Measurements from ENCODE around the gene PMFBP1. TPM values are rescaled to one million over a fixed set of nuclear protein-coding genes. Genes with fewer than 3 reads are reported as not detected.

The PMFBP1 gene
- total and polyA plus RNA-seq, 2 experiments from 2014 or later = 2.6 to 3.3 TPM

- no peak overlapping the region for H2AFZ ChIP-seq
- no peaks in the 10 kb centered on the region for H3K27me3 ChIP-seq (ENCODE audit: insufficient read depth)
- DNase-seq (ENCODE audit: low spot score) = no peak
- H3K36me3 ChIP-seq (ENCODE audit: insufficient read depth) = peaks cover 10% of the 10 kb centered on the region; the same call in 1 of the 2 replicates
- peaks cover 3% of the 10 kb centered on the region for H3K27me3 Mint-ChIP-seq (ENCODE audit: insufficient read depth, low read depth, poor library complexity)
- no peaks in the 10 kb centered on the region for H3F3A ChIP-seq (replicated peaks; ENCODE audit: low read depth)
- no peak overlapping the region for H3K4me2 ChIP-seq
- H3K27ac ChIP-seq (ENCODE audit: low read depth) = no peak overlapping the region
- ATAC-seq = no peak
- no peak overlapping the region for H3K4me3 Mint-ChIP-seq
- H3K27ac Mint-ChIP-seq = no peak overlapping the region
- peaks cover 49% of the 10 kb centered on the region for H3K36me3 Mint-ChIP-seq (ENCODE audit: low read depth)
- H4K20me1 ChIP-seq (replicated peaks; ENCODE audit: insufficient read depth) = no peaks in the 10 kb centered on the region
- H3K4me1 Mint-ChIP-seq = no peaks in the 10 kb centered on the region
- no peak for TF ChIP-seq POLR2AphosphoS5 (IDR thresholded peaks at IDR 0.05; ENCODE audit: low read depth)
- no peak for TF ChIP-seq JUNB (IDR thresholded peaks at IDR 0.05; ENCODE audit: unreplicated experiment)
- TF ChIP-seq ZNF331 (CRISPR knock-in tag; IDR thresholded peaks at IDR 0.05; ENCODE audit: low read depth) = no peak
- TF ChIP-seq REST (IDR thresholded peaks at IDR 0.05; ENCODE audit: unreplicated experiment) = no peak
- TF ChIP-seq STAT1 (IDR thresholded peaks at IDR 0.05; ENCODE audit: unreplicated experiment) = no peak
- TF ChIP-seq EZH2 (IDR thresholded peaks at IDR 0.05; ENCODE audit: low read depth, unreplicated experiment) = no peak
- no peak for TF ChIP-seq ETS1 (IDR thresholded peaks at IDR 0.05)
- no peak for TF ChIP-seq EZH2phosphoT487 (IDR thresholded peaks at IDR 0.05; ENCODE audit: unreplicated experiment)
- TF ChIP-seq ZNF114 (CRISPR knock-in tag; IDR thresholded peaks at IDR 0.05) = no peak
- no peak for TF ChIP-seq CTCF (conservative IDR thresholded peaks at IDR 0.05; ENCODE audit: low read depth in 2 of 2)
- TF ChIP-seq NANOG (IDR thresholded peaks at IDR 0.05; ENCODE audit: borderline replicate concordance) = no peak
- TF ChIP-seq CREB1 (CRISPR knock-in tag; IDR thresholded peaks at IDR 0.05; ENCODE audit: low read depth) = no peak
- no peak for TF ChIP-seq ZNF462 (CRISPR knock-in tag; IDR thresholded peaks at IDR 0.05)
- no peak overlapping the region for H3K4me3 ChIP-seq
- no peaks in the 10 kb centered on the region for H3K4me1 ChIP-seq (ENCODE audit: insufficient read depth)
- no peaks in the 10 kb centered on the region for H3K79me2 ChIP-seq (replicated peaks; ENCODE audit: insufficient read depth)
- peaks cover 15% of the 10 kb centered on the region for H3K9me3 Mint-ChIP-seq
- no peaks in the 10 kb centered on the region; the same call in 1 of the 2 replicates for H3K9me2 ChIP-seq (ENCODE audit: insufficient read depth)
Observed at GRCh38 chr16:72083778-72084404, 88.1 kb downstream of the PMFBP1 start.
